Ascending aorta (tissue), 2 donors: ENCODE data around the gene NSUN5. TPM values are rescaled to one million over a fixed set of nuclear protein-coding genes. Genes with fewer than 3 reads are reported as not detected.
"Not testable (repeated sequence)": the region's sequence is repeated elsewhere in the genome, so short reads cannot be mapped to it uniquely, and the experiment has no call there.

Experiments used
- DNase-seq, 2 donors: peaks; one replicate each; pipeline ENCODE4 v3.0.0-alpha.2; 2019; ENCODE audit warnings: low spot score in 2 of 2
- H3K27ac ChIP-seq, 2 donors: fragments of 200-600 bp; sonication (generic); one replicate each; pipeline ENCODE4 v1.5.1; 2016 to 2017; ENCODE audit warnings: mild to moderate bottlenecking in 1 of 2
- H3K27me3 ChIP-seq: fragments of 200-600 bp; sonication (generic); one replicate; pipeline ENCODE4 v1.5.1; 2017
- H3K36me3 ChIP-seq, 2 donors: fragments of 200-600 bp; sonication (generic); one replicate each; pipeline ENCODE4 v1.5.1; 2016
- H3K4me1 ChIP-seq, 2 donors: fragments of 200-600 bp; sonication (generic); one replicate each; pipeline ENCODE4 v1.5.1; 2016 to 2017; ENCODE audit warnings: mild to moderate bottlenecking in 1 of 2
- H3K4me3 ChIP-seq, 2 donors: fragments of 200-600 bp; sonication (generic); one replicate each; pipeline ENCODE4 v1.5.1; 2016 to 2017; ENCODE audit warnings: mild to moderate bottlenecking in 1 of 2
- H3K9me3 ChIP-seq, 2 donors: fragments of 200-600 bp; sonication (generic); one replicate each; pipeline ENCODE4 v1.5.1; 2016
- CTCF ChIP-seq, 3 experiments: fragments of 200-600 bp in 2 of 3; fragments of 450-650 bp in 1 of 3; sonication (generic) in 2 of 3; IDR thresholded peaks; one replicate each; pipeline ENCODE4 v1.5.1; 2016 to 2019; ENCODE audit warnings: antibody characterized with exemption in 3 of 3, mild to moderate bottlenecking in 1 of 3, moderate library complexity in 1 of 3
- intact Hi-C: fragments of 100-400 bp; cut with DNase I; formaldehyde crosslinking; loops from one replicate; pipeline ENCODE4 v1.15.1; 2023
- total RNA-seq: library from RNA; depleted of rRNA; stranded (reverse); fragments of >200 nt; gene quantifications from one replicate; pipeline ENCODE4 v1.1.0, GENCODE V29; 2016

The NSUN5 gene
- total RNA-seq, 1 donor from 2014 or later: 9.8 TPM

GRCh38 chr7:73313521-73313906, 4.9 kb upstream of the NSUN5 start:
- intact Hi-C loops: no loop called here
- DNase-seq: no peak
- Histone ChIP-seq H3K36me3 (no peaks in the 10 kb centered on the region), H3K4me3 (no peak overlapping the region), H3K27ac (no peak overlapping the region), H3K27me3 (no peaks in the 10 kb centered on the region), H3K4me1 (peaks cover 0 to 6% of the 10 kb centered on the region in 2 donors), H3K9me3 (no peaks in the 10 kb centered on the region)
- no peak for TF ChIP-seq CTCF (IDR thresholded peaks at IDR 0.05)

GRCh38 chr7:73312831-73313520, 4.3 kb upstream of the NSUN5 start:
- no peaks in the 10 kb centered on the region for H3K9me3 ChIP-seq
- no peak for DNase-seq
- no peaks in the 10 kb centered on the region for H3K36me3 ChIP-seq
- no peak overlapping the region for H3K27ac ChIP-seq
- H3K4me3 ChIP-seq: no peak overlapping the region
- intact Hi-C loops: no loop called here
- peaks cover 0 to 9% of the 10 kb centered on the region in 2 donors for H3K4me1 ChIP-seq
- no peaks in the 10 kb centered on the region for H3K27me3 ChIP-seq
- no peak for TF ChIP-seq CTCF (IDR thresholded peaks at IDR 0.05)

- H3K4me1 ChIP-seq: peaks cover 0 to 11% of the 10 kb centered on the region in 2 donors
- H3K36me3 ChIP-seq, H3K27ac ChIP-seq, DNase-seq, H3K27me3 ChIP-seq, H3K9me3 ChIP-seq, intact Hi-C loops, H3K4me3 ChIP-seq: not testable (repeated sequence)
These were observed 2.8 kb upstream of the NSUN5 start for GRCh38 chr7:73311421-73311820.

- intact Hi-C loops: no loop called here
- peaks cover 22 to 24% of the 10 kb centered on the region in 2 donors for H3K36me3 ChIP-seq
- H3K27ac ChIP-seq: peak overlapping the region; percentile 56 to 69
- peaks cover 0 to 11% of the 10 kb centered on the region in 2 donors for H3K4me1 ChIP-seq
- no peak for DNase-seq
- H3K9me3 ChIP-seq: no peaks in the 10 kb centered on the region
- peak overlapping the region; percentile 67 to 79 for H3K4me3 ChIP-seq
- TF ChIP-seq CTCF (IDR thresholded peaks at IDR 0.05): no peak
- H3K27me3 ChIP-seq: no peaks in the 10 kb centered on the region
These were observed 457 bp downstream of the NSUN5 start for GRCh38 chr7:73308074-73308664.

- H3K27me3 ChIP-seq: no peaks in the 10 kb centered on the region
- H3K36me3 ChIP-seq: peaks cover 27 to 29% of the 10 kb centered on the region in 2 donors
- TF ChIP-seq CTCF (IDR thresholded peaks at IDR 0.05): no peak
- no peak overlapping the region for H3K27ac ChIP-seq
- H3K9me3 ChIP-seq: no peaks in the 10 kb centered on the region
- intact Hi-C loops: no loop called here
- peaks cover 0 to 11% of the 10 kb centered on the region in 2 donors for H3K4me1 ChIP-seq
- peak in 1 of 2 donors; percentile 46 for DNase-seq
- peak overlapping the region in 1 of 2 donors; percentile 67 for H3K4me3 ChIP-seq
These were observed 1.2 kb downstream of the NSUN5 start for GRCh38 chr7:73307436-73307835.

GRCh38 chr7:73304612-73305387, 3.8 kb downstream of the NSUN5 start:
- H3K9me3 ChIP-seq, H3K4me3 ChIP-seq, intact Hi-C loops, H3K27ac ChIP-seq, DNase-seq, H3K27me3 ChIP-seq: not testable (repeated sequence)
- peaks cover 27 to 29% of the 10 kb centered on the region in 2 donors for H3K36me3 ChIP-seq
- H3K4me1 ChIP-seq: peaks cover 0 to 11% of the 10 kb centered on the region in 2 donors
